Measurements from ENCODE around the gene CYB561A3. TPM values are rescaled to one million over a fixed set of nuclear protein-coding genes. Genes with fewer than 3 reads are reported as not detected.

CYB561A3 gene
- total RNA-seq, 2 donors from 2014 or later: 17.3 to 22.8 TPM

DNA sequence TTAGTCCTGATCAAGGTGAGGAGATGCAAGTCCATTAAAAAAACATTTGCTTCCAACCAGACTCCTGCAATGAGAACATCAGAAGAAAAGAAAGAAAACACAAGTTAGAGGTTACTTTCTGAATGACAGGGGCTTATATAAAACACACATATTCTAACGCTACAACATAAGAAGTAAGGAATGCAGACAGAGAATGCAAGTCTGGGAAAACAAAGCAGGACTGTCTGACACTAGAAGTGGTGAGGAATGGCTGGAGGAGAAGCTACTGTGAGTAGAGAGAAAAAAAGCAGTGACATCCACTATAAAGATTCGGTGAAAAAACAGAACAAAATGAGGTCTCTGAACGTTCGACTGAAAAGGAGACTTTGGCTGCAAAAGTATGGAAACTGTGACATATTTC, 43.0 kb upstream of the CYB561A3 start:
- Histone ChIP-seq H3K9me3 (ENCODE audit: control insufficient read depth, low read length) (no peaks in the 10 kb centered on the region), H3K4me3 (ENCODE audit: low read length) (no peak overlapping the region), H3K27me3 (ENCODE audit: control insufficient read depth, insufficient read depth, low read length, poor library complexity, severe bottlenecking) (no peaks in the 10 kb centered on the region), H3K27ac (ENCODE audit: low read depth, low read length) (no peak overlapping the region), H3K4me1 (ENCODE audit: control insufficient read depth, insufficient read depth, low read length) (no peaks in the 10 kb centered on the region), H3K36me3 (ENCODE audit: control insufficient read depth, insufficient read depth, low read length) (peaks cover 72% of the 10 kb centered on the region), H3K9ac (ENCODE audit: extremely low read depth, low read length, poor library complexity, severe bottlenecking) (no peak overlapping the region)
- no peak for DNase-seq
- WGBS, 2 experiments (ENCODE audit: insufficient coverage in 1 of 2, insufficient read length in 1 of 2): 91 to 96% methylated on average over 3 to 4 of the region's 4 CpGs
- no peak for TF ChIP-seq CTCF (conservative IDR thresholded peaks at IDR 0.05)
- Mint-ChIP-seq H3K27me3 (ENCODE audit: insufficient read depth) (no peaks in the 10 kb centered on the region), H3K4me1 (peaks cover 1% of the 10 kb centered on the region), H3K4me3 (no peak overlapping the region), H3K27ac (peak overlapping the region; percentile 34), H3K36me3 (ENCODE audit: low read depth) (peaks cover 61% of the 10 kb centered on the region), H3K9me3 (no peaks in the 10 kb centered on the region)

GRCh38 chr11:61404103-61404502, 42.4 kb upstream of the CYB561A3 start:
- H3K36me3 Mint-ChIP-seq (ENCODE audit: low read depth): peaks cover 58% of the 10 kb centered on the region
- Histone ChIP-seq H3K27ac (ENCODE audit: low read depth, low read length) (no peak overlapping the region), H3K36me3 (ENCODE audit: control insufficient read depth, insufficient read depth, low read length) (peaks cover 70% of the 10 kb centered on the region), H3K9ac (ENCODE audit: extremely low read depth, low read length, poor library complexity, severe bottlenecking) (no peak overlapping the region), H3K9me3 (ENCODE audit: control insufficient read depth, low read length) (no peaks in the 10 kb centered on the region), H3K4me3 (ENCODE audit: low read length) (no peak overlapping the region), H3K27me3 (ENCODE audit: control insufficient read depth, insufficient read depth, low read length, poor library complexity, severe bottlenecking) (no peaks in the 10 kb centered on the region), H3K4me1 (ENCODE audit: control insufficient read depth, insufficient read depth, low read length) (no peaks in the 10 kb centered on the region)
- no peak for DNase-seq
- peaks cover 1% of the 10 kb centered on the region for H3K4me1 Mint-ChIP-seq
- TF ChIP-seq CTCF (conservative IDR thresholded peaks at IDR 0.05): no peak
- no peaks in the 10 kb centered on the region for H3K9me3 Mint-ChIP-seq
- no peaks in the 10 kb centered on the region for H3K27me3 Mint-ChIP-seq (ENCODE audit: insufficient read depth)
- WGBS, 2 experiments (ENCODE audit: insufficient coverage in 1 of 2, insufficient read length in 1 of 2): 96% methylated on average over 4 to 5 of the region's 5 CpGs
- no peak overlapping the region for H3K27ac Mint-ChIP-seq
- no peak overlapping the region for H3K4me3 Mint-ChIP-seq

GRCh38 chr11:61403658-61404057, 42.0 kb upstream of the CYB561A3 start:
- Mint-ChIP-seq H3K4me3 (no peak overlapping the region), H3K27ac (no peak overlapping the region), H3K36me3 (ENCODE audit: low read depth) (peaks cover 58% of the 10 kb centered on the region), H3K9me3 (no peaks in the 10 kb centered on the region), H3K27me3 (ENCODE audit: insufficient read depth) (no peaks in the 10 kb centered on the region), H3K4me1 (peaks cover 1% of the 10 kb centered on the region)
- H3K4me1 ChIP-seq (ENCODE audit: control insufficient read depth, insufficient read depth, low read length): no peaks in the 10 kb centered on the region
- no peaks in the 10 kb centered on the region for H3K27me3 ChIP-seq (ENCODE audit: control insufficient read depth, insufficient read depth, low read length, poor library complexity, severe bottlenecking)
- H3K9ac ChIP-seq (ENCODE audit: extremely low read depth, low read length, poor library complexity, severe bottlenecking): no peak overlapping the region
- no peak overlapping the region for H3K27ac ChIP-seq (ENCODE audit: low read depth, low read length)
- H3K9me3 ChIP-seq (ENCODE audit: control insufficient read depth, low read length): no peaks in the 10 kb centered on the region
- H3K36me3 ChIP-seq (ENCODE audit: control insufficient read depth, insufficient read depth, low read length): peaks cover 69% of the 10 kb centered on the region
- no peak for TF ChIP-seq CTCF (conservative IDR thresholded peaks at IDR 0.05)
- 100% methylated on average over 1 of the region's 1 CpG for WGBS, 2 experiments (ENCODE audit: insufficient coverage in 1 of 2, insufficient read length in 1 of 2)
- DNase-seq: no peak
- H3K4me3 ChIP-seq (ENCODE audit: low read length): no peak overlapping the region
